Posterior cingulate gyrus (tissue), 11 donors: Measurements from ENCODE around the gene DGUOK.
"Not testable (repeated sequence)": the region's sequence is repeated elsewhere in the genome, so short reads cannot be mapped to it uniquely, and the experiment has no call there.

Experiments
- DNase-seq, 10 donors: peaks; one replicate each; pipeline versions ENCODE4 v3.0.0 to v3.0.0-alpha.2; 2020 to 2021; ENCODE audit warnings: mixed read lengths in 3 of 10
- intact Hi-C: fragments of 100-400 bp; cut with DNase I; formaldehyde crosslinking; loops from one replicate; pipeline ENCODE4 v1.15.1; 2023

DGUOK gene

DNA sequence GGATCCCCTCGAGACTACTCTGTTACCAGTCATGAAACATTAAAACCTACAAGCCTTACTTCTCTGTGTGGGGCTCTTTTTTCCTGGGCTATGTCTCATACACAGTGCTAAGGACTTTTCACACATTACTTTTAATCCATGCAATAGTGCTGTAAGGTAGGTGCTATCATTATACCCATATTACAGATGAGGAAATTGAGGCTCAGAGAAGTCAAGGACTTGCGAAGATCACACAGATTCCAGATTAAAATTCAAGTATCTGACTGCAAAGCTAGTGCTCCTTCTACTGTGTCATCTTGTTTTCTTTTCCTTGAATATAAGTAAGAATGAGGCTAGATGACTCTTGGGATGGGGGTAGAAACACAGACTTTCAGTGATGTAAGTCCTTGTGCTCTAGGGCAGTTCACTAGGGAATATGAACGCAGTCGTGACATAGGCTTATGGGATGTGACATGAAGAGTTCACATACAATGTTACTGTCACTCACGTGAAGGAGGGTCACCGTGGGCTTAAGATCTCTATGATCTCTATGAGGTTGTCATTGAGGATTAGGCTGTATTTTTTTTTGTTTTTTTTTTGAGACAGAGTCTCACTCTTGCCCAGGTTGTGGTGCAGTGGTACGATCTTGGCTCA is 7.0 kb upstream of the DGUOK start:
- intact Hi-C loops = loop anchor here (10.0 kb wide), 1 partner anchor 205 kb away; no protein-coding TSS in a partner anchor
- DNase-seq = no peak

DNA sequence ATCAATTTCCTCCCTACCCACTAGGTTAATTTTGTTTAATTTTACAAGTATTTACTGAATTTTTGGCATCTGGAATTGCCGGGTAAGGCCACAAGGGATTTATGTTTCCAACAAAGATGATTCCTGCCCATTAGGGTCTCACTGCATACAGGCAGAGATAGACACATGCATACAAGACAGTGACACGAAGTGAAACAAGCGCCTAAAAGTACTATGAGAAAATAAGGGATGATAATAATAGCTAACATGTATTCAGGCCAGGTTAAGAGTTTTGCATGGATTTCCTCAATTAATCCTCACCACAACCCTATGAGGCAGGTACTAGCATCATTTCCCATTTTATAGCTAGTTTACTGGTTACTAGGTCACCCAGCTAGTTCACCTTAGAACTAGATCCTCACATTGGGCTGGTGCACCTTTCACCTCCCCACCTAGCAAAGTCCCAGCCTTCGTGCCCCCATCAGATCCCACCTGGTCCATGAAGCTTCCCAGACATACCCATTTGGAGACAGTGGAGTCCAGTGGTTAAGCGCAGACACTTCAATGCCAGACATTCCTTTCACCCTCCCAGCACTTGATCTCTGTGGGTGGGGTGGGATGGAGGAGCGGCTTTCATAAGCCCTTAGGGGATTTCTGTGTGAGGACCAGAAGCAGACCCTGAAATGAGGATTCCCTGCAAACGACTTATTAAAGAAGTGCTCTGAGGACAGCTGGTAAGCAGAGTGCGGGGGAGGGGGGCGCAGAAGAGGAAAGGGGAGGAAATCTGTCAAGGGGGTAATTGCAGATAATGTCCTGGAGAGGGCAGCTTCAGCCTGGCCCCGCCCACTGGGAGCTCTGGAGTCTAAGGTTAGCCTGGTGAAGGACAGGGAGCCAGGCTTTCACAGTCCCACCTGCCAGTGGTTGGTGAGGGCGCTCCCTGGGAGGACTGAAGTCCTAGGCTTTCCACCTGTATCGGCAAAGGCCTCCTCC is 5.8 kb upstream of the DGUOK start:
- DNase-seq = no peak
- intact Hi-C loops = loop anchor here (10.0 kb wide), 1 partner anchor 204 kb away; no protein-coding TSS in a partner anchor

DNA sequence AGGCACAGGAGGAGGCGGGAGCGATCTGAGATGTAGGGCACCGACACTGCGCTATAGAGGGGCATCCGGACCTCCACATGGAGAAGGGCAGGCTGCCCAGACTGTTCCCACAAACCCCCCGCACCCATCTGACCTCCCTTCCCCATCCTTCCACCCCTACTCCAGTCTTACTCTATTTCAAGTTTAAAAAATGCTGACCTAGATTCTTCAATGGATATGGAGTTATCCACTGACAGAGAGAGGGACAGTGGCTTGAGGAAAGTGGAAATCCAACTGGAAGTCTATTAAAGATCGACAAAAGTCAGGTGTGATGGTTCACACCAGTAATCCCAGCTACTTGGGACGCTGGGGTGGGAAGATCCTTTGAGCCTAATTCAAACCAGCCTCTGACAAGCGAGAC is 5.1 kb upstream of the DGUOK start:
- no peak for DNase-seq
- intact Hi-C loops = loop anchor here (10.0 kb wide), 1 partner anchor 203 kb away; no protein-coding TSS in a partner anchor

DNA sequence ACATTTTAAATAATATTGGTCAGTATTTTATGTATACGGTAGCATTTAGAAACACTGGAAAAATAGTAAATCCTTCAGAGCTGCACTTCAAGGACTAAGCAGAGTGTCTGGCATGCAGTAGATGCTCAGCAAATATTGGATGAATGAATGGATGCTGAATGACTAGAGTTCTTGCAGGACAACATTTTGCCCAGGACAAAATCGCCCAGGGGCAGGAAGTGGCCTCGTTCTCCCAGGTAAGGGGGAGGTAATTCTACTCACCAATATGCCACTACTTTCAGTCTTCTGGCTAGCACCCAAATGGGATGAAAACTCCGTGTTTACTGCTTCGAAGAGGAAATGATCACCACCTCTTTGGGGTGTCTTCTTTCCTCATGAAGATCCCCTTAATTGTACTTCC is 4.0 kb upstream of the DGUOK start:
- DNase-seq = no peak
- intact Hi-C loops = loop anchor here (10.0 kb wide), 1 partner anchor 202 kb away; no protein-coding TSS in a partner anchor

DNA sequence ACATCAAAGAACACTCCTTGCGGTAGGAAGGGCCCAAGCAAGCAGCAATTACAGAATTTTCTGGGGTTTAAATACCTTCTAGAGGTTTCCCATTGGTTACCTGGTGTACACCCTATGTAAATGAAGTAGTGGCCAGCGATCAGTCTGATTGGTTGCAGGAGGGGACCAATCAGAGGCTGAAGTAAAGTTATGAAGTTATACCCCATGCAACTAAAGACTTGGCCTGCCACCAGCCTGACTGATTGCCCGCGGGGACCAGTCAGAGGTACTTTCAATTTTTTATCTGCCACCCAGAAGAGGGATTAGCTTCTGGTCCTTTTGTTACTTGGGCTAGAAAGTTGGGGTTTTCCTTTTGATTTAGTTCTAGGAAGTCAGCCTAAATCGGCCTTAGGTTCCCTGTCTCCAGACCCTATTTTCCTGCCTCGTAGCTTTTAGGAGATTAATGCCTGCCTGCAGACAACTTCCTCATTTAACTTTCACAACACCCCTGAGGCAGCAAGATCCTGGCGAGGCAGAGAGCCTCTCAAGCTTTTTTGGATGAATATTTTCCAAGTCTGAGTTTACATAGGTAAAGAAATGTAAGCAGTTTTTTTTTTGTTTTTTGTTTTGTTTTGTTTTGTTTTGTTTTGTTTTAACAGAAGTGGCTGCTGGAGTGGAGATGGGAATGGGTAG is 1.5 kb upstream of the DGUOK start:
- DNase-seq = no peak
- intact Hi-C loops = loop anchor here (5.0 to 10.0 kb wide), 2 partner anchors 88 to 200 kb away; no protein-coding TSS in a partner anchor

DNA sequence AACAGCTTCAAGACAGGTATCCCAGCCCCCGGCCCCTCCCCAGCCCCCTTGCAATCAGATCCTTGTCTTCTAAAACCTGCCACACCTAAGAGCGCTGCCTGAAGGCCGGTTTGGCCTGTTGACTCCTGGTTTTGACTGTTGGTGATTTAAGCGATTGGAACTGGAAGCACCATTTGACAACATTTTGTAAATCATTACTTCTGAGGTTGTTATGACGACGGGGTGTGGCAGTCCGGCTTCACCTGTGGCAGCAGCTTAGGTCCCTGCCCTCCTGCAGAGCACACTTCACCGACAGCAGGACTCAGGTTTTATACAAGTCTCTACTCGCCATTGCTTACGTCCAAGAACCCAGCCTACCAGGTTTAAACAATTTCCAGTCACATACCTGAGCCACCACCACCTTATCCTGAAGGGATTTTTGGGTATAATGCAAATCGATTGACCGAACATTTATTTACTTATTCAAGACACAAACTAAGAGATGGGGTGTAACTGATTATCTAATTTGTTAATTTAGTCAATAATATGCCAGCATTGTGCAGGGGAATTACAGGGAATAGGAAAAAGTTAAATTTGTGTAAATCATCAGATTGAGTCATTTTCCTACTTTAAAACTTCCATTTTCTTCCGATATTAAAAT is 707 bp upstream of the DGUOK start:
- DNase-seq = no peak
- intact Hi-C loops = loop anchor here (5.0 to 10.0 kb wide), 2 partner anchors 89 to 199 kb away; no protein-coding TSS in a partner anchor

DNA sequence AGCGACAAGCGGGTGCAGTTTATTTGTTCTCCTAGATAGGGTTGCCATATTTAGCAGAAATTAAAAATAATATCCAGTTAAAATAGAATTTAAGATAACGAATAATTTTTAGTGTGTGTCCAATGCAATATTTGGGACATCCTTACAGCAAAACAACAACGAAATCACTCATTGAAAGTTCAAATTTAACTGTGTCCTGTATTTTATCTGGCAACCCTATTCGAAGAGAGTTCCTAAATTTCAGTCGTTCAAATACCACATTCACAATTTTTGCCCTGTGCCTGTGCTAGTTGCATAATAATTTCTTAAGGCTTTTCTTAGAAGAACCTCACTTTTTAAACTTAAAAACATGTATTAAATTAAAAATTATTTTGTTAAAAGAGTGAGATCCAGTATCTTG is 664 bp downstream of the DGUOK start:
- no peak for DNase-seq

DNA sequence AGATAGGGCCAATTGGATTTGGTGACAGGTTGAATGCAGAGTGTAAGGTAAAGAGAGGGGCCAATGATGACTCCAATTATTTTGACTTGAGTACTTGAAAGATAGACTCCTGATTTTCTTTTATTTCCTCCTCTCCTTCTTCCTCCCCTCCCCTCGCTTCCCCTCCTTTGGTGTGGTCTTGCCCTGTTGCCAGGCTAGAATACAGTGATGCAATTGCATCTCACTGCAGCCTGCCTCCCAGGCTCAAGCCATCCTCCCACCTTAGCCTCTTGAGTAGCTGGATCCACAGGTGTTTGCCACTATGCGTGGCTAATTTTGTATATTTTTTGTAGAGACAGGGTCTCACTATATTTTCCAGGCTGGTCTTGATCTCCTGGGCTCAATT is 2.3 kb downstream of the DGUOK start:
- intact Hi-C loops = loop anchor here (5.0 to 10.0 kb wide), 2 partner anchors 92 to 196 kb away; no protein-coding TSS in a partner anchor
- DNase-seq = no peak

More for the DNA sequence above, 664 bp downstream of the DGUOK start:
- intact Hi-C loops = loop anchor here (5.0 to 10.0 kb wide), 2 partner anchors 90 to 197 kb away; no protein-coding TSS in a partner anchor

DNA sequence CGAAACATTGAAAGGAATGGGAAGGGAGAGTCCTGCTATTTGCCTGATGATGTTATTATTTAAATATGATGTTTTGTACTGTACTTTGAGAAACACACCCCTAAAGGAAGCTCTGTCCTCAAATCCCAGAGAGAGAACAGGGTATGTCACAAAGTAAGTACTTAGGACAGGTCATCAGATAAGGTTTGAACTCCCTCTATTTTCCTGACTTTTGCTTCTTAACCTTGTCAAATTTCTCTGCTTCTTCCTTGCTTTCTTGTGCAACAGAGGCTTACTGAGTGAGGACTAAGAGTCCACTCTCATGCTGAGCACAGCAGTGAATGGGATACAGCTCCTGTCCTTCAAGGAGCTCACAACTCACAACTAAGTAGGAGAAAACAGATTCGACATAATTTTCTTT is 3.7 kb downstream of the DGUOK start:
- intact Hi-C loops = loop anchor here (5.0 kb wide), 1 partner anchor 52 kb away; the partner anchor contains the start of gene TET3
- no peak for DNase-seq

DNA sequence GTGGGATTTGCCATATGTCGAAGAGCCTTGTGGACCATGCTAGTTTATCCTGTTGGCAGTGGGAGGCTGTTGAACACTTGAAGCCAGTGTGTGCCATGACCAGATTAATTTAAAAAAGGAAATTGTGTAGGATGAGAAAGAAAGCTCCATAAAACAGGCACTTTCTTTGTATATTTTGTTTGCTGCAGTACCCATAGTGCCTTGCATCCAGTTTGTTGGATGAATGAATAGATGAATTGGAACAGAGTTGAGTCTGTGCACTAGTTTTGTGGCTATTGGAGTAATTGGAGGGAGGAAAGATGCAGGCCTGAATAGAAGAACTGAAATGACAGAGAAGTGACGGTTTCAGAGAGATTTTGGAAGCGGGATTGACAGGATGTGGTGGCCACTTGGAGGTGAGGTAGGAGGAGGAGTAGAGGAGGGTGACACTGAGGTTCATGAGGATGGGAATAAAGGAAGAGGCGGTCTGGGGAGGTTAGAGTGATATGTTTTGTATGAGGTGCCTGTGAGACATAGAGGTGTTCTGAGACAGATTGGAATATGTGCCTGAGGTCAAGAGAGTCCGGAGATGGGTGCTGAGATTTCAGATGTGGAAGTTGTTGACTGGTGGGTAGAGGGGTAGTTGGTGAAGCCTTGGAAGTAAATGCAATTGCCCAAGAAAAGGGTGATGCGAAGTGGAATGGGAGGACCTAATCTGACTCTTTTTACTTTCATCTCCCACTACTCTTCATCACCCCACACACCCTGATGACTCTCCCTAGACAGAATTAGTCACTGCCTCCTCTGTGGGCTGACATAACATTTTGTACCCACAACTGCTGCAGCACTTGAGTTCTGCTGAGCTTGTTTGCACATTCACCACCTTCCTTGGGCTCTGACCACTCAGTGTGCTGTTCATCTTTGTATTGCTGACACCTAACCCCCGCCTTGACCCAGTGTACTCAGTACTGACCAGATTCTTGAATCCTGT is 5.1 kb downstream of the DGUOK start:
- intact Hi-C loops = loop anchor here (5.0 kb wide), 1 partner anchor 50 kb away; the partner anchor contains the start of gene TET3

DNA sequence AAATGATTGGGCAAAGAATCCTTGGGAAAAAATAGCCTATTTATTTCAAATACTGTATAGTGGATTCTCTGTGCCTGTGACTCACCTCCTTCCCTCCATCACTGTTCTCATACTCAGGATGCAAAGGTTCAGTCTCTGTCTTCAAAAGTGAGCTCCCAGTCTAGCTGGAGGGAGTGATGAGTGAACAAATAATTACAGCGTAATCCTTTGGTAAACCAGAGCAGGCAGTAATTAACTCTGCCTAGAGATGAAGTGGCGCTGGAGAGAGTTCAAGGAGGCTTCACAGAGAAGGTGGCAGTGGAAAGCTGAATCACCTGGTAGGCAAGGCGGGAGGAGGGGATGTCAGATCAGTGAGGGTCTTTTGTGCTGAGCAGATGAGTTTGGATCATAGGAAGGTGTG is 6.5 kb downstream of the DGUOK start:
- no peak for DNase-seq
- intact Hi-C loops = loop anchor here (5.0 kb wide), 1 partner anchor 49 kb away; the partner anchor contains the start of gene TET3

More for the DNA sequence above, 5.1 kb downstream of the DGUOK start:
- no peak for DNase-seq

DNA sequence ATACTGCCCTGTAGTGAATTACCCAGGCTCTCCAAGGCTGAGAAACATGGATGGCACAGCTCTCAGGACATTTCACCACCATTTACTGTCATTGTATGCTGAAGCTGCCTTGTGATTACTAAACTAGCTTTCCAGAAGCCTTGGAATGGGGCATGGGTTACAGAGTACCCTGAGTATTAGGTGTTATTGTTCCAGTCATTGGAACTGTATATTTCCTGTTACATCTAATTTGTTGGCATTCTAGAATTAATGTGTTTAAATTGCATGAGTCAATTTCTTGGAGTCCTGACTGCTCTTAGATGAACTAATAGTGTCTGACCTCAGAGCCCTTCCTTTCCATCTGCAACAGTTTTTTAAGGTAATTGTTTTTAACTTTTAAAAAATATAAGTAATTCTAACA is 9.0 kb downstream of the DGUOK start:
- intact Hi-C loops = no loop called here
- DNase-seq = no peak

DNA sequence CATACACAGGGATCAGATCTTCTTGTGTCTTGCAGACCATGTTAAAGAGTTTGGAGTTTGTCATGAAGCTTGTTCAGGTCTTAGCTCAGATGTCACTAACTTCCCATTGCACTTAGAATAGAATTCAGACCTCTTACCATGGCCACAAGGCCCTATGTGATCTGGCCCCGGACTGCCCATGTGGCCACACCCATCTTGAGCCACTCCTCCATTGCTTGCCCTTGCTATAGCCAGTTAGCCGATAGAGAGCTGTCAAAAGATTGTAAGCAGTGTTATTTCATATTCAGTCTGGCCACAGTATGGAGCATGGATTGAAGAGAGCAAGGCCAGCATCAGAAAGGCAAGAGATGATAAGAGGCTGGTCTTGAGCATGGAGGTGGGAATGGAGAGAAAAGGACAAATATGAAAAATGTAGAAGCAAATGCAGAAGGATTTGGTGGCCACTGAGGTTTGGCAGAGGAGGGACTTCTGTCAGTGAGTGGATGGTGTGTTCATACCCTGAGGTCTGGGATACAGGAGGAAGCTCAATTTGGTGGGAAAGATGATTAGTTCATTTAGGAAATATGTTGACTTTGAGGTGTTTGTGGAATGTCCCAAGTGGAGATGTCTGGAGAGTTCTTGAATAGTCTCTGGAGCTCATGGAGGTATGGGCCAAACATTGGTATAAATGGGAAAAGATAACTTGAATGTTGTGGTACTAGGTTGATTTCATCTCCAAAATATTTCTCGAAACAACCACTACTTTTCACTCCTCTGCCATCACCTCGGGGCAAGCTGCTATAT is 10.6 kb downstream of the DGUOK start:
- intact Hi-C loops = no loop called here
- DNase-seq = no peak

DNA sequence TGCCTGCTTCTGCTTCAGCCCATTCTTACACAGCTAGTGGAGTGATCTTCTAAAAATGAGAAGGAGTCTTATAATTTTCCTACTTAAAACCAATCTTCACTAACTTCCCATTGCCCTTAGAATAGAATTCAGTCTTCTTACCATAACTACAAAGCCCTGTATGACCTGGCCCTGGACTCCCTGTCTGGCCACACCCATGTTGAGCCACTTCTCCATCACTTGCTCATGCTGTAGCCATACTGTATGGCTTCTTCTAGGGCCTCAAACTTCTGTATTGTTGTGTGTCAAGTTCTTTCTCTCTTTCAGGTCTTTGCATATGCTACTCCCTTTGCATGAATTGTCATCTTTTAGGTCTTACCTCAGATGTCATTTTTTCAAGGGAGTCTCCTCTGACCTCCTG is 11.2 kb downstream of the DGUOK start:
- no peak for DNase-seq
- intact Hi-C loops = no loop called here

DNA sequence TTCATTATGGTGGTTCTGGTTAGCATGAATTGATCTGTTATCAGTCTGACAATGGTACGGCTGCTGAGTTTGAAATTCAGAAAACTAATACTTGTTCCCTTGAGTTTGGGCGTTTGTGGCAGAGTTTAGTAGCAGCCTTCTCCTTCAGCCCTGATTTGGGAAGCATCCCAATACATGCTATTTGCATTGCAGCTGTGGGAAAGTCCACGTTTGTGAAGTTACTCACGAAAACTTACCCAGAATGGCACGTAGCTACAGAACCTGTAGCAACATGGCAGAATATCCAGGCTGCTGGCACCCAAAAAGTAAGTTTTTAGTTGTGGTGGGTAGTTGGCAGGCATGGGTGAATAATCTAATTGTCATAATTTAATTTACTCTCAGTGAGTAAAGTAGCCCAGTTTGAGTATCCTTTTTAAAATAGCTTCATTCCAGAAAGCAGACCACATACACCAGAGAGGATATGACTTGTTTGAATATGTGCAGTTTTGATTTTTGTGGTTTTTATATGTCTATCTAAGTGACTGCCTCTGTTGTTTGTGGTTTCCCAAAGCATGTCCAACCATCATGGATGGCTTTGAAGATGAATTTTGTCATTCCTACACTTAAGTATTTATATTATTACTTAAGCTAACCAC is 12.2 kb downstream of the DGUOK start:
- intact Hi-C loops = no loop called here
- no peak for DNase-seq

DNA sequence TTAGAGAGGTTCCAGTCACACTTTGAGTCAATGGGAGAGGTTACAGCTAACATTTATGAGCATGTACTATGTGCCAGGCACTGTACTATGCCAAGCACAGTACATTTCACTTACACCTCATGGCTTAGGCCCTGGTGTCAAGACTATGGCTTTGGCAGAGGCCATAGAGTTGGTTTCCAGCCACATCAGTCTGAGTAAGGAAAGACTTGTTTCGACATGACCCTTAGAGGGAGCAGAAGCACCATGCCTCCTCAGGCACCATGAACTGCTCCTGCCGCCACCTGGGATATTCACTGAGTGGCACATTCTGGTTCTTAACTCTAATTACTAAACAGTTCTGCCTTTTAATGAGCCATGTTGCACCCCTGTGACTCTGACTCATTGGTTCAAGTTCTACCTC is 12.7 kb downstream of the DGUOK start:
- no peak for DNase-seq
- intact Hi-C loops = no loop called here

DNA sequence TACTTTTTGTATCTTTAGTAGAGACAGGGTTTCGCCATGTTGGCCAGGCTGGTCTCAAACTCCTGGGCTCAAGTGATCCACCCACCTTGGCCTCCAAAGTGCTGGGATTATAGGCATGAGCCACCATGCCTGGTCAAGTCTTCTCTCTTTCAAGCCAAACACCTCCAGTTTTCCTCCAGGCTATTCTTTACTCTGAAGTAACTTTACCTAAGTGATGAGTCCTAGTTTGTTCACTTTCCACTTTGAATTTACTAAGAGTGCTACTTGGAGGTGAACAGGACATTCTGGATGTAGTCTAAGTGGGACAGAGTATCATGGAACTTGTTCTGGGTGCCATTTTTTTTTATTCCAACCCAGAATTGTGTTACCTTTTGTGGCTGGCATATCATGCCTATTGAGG is 13.4 kb downstream of the DGUOK start:
- DNase-seq, intact Hi-C loops: not testable (repeated sequence)

DNA sequence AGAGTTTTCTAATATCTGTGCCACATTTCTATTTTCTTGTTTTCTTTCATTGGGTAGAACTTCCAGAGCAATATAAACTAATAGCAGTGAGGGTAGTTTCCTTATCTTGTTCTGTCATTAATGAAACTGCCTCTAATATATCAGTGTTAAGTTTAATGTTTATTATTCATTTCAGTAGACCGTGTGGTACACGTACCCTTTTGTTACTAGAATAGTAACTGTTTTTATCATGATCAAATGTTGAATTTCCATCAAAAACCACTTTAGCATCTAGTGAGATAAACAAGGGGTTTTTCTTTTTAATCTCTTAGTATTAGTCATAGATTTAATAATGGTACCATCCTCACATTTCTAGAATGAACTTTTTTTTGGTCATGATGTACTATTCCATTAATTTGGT is 16.0 kb downstream of the DGUOK start:
- no peak for DNase-seq
- intact Hi-C loops = no loop called here
